ENCODE data around the gene EMILIN1. TPM values are rescaled to one million over a fixed set of nuclear protein-coding genes. Genes with fewer than 3 reads are reported as not detected.
A peak's percentile ranks its signal among the peaks of the same experiment; 100 is the strongest.

Gene EMILIN1
- total RNA-seq, 2 donors from 2014 or later: 231 to 309 TPM

DNA sequence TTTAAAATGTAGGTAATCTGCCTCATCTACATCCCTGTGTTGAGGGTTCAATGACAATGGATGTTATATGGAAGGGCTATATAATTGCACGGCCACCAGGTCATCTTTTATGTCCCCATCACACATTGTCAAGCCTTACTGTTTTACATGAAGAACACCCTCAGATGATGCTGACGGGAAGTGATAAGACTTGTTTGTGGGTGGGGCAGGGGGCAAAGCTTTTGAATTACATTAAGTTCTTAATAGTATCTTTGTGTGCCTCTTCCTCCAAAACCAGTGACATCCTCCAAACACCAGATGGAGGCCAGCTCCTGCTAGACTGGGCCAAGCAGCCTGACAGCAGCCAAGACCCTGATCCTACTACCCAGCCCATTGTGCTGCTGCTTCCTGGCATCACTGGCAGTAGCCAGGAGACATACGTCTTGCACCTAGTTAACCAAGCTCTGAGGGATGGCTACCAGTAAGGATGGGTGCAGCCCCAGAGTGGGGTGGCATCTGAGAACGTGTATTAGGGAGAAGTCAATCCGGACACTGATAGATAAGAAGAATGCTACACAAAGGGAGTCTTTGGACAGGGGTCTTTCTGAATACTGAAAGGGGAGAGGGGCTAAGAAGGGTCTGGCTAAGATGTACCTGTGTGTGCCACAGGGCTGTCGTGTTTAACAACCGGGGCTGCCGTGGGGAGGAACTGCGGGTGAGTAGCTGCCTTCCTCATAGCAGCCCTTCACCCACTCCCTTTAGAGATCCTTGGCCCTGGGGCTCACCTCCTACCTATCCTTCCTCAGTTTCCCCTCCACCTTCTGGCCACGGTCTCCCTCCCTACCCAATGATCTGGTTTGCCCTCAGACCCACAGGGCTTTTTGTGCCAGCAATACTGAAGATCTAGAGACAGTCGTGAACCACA is 50.5 kb downstream of the EMILIN1 start:
- H3K36me3 ChIP-seq: peaks cover 19% of the 10 kb centered on the region
- peaks cover 8 to 19% of the 10 kb centered on the region in 2 donors for H3K4me1 ChIP-seq (ENCODE audit: control insufficient read depth in 1 of 2, low read depth in 2 of 2)
- no peaks in the 10 kb centered on the region for H3K9me3 ChIP-seq
- ATAC-seq (ENCODE audit: insufficient number of reproducible peaks, low FRiP score, low read depth) (no peak), DNase-seq (ENCODE audit: low spot score) (no peak)
- H3K4me3 ChIP-seq: no peak overlapping the region
- TF ChIP-seq, protein P1, sequence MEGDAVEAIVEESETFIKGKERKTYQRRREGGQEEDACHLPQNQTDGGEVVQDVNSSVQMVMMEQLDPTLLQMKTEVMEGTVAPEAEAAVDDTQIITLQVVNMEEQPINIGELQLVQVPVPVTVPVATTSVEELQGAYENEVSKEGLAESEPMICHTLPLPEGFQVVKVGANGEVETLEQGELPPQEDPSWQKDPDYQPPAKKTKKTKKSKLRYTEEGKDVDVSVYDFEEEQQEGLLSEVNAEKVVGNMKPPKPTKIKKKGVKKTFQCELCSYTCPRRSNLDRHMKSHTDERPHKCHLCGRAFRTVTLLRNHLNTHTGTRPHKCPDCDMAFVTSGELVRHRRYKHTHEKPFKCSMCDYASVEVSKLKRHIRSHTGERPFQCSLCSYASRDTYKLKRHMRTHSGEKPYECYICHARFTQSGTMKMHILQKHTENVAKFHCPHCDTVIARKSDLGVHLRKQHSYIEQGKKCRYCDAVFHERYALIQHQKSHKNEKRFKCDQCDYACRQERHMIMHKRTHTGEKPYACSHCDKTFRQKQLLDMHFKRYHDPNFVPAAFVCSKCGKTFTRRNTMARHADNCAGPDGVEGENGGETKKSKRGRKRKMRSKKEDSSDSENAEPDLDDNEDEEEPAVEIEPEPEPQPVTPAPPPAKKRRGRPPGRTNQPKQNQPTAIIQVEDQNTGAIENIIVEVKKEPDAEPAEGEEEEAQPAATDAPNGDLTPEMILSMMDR (IDR thresholded peaks at IDR 0.05): no peak
- no peaks in the 10 kb centered on the region for H3K27me3 ChIP-seq (replicated peaks; ENCODE audit: insufficient read depth)
- no peak overlapping the region for H3K27ac ChIP-seq

- peaks cover 8 to 19% of the 10 kb centered on the region in 2 donors for H3K4me1 ChIP-seq (ENCODE audit: control insufficient read depth in 1 of 2, low read depth in 2 of 2)
- no peak overlapping the region for H3K27ac ChIP-seq
- no peak overlapping the region for H3K4me3 ChIP-seq
- TF ChIP-seq, protein P1 (IDR thresholded peaks at IDR 0.05): no peak
- H3K9me3 ChIP-seq: no peaks in the 10 kb centered on the region
- DNase-seq (ENCODE audit: low spot score): no peak
- ATAC-seq (ENCODE audit: insufficient number of reproducible peaks, low FRiP score, low read depth): no peak
- no peaks in the 10 kb centered on the region for H3K27me3 ChIP-seq (replicated peaks; ENCODE audit: insufficient read depth)
- H3K36me3 ChIP-seq: peaks cover 19% of the 10 kb centered on the region
Measured at GRCh38 chr2:27130396-27130795, 52.0 kb downstream of the EMILIN1 start.

DNA sequence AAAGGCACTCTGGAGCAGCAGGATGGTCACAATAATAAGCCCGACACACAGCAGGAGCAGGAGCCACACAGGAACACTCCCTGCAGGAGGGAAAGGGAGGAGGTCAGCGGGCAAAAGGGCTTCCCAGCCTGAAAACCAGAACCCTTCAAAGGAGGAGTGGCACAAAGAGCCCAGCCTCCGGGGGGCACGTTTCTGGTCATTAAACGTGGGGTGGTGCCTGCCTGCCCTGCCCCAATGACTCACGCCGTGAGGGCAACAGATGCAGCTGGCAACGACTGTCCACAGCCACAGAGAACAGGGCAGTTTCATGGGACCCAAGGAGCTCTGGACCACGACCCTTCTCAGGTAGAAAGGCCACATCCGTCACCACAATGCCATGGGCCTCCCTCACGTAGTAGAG is 53.0 kb downstream of the EMILIN1 start:
- Histone ChIP-seq H3K4me3 (no peak overlapping the region), H3K9me3 (no peaks in the 10 kb centered on the region), H3K27ac (no peak overlapping the region), H3K36me3 (peaks cover 19% of the 10 kb centered on the region), H3K4me1 (ENCODE audit: control insufficient read depth in 1 of 2, low read depth in 2 of 2) (peaks cover 8 to 19% of the 10 kb centered on the region in 2 donors), H3K27me3 (replicated peaks; ENCODE audit: insufficient read depth) (no peaks in the 10 kb centered on the region)
- DNase-seq (ENCODE audit: low spot score): no peak
- TF ChIP-seq, protein P1 (IDR thresholded peaks at IDR 0.05): no peak
- no peak for ATAC-seq (ENCODE audit: insufficient number of reproducible peaks, low FRiP score, low read depth)

GRCh38 chr2:27133195-27133875 is 54.9 kb downstream of the EMILIN1 start:
- peak overlapping the region; percentile 89 for H3K4me3 ChIP-seq
- TF ChIP-seq, protein P1 (IDR thresholded peaks at IDR 0.05): no peak
- peak overlapping the region in 1 of 2 donors; percentile 2 for H3K27ac ChIP-seq
- H3K27me3 ChIP-seq (replicated peaks; ENCODE audit: insufficient read depth): no peaks in the 10 kb centered on the region
- H3K9me3 ChIP-seq: no peaks in the 10 kb centered on the region
- DNase-seq (ENCODE audit: low spot score): no peak
- H3K4me1 ChIP-seq (ENCODE audit: control insufficient read depth in 1 of 2, low read depth in 2 of 2): peaks cover 8 to 19% of the 10 kb centered on the region in 2 donors
- H3K36me3 ChIP-seq: peaks cover 19% of the 10 kb centered on the region
- ATAC-seq (ENCODE audit: insufficient number of reproducible peaks, low FRiP score, low read depth): no peak
